Ramos (cell line): Measurements from ENCODE around the gene GPR151.

Experiments used
- in situ Hi-C: fragments of 300-500 bp; cut with MboI; formaldehyde crosslinking; loops from one replicate; pipeline ENCODE4 v1.14.3; 2022; ENCODE audit warnings: low sequenced_read_pairs; ENCODE audit not compliant: unreplicated experiment

The GPR151 gene

DNA sequence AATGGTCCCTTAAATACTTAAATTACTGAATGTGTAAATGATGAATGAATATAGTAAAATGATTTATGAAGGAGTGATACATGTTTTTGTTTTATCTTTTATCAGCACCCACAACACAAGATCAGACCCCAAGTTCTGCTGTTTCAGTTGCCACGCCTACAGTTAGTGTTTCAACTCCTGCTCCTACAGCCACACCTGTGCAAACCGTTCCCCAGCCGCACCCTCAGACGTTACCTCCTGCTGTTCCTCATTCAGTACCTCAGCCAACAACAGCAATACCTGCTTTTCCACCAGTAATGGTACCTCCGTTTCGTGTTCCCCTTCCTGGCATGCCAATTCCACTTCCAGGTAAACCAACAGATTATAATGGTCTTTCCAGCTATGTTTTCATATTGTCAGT, 52.5 kb downstream of the GPR151 start:
- in situ Hi-C loops = no loop called here
